RWPE2 (cell line): ENCODE measurements around the gene RPL38.

Source experiments
- ATAC-seq: fragments of 200-7000 bp; cut with Tn5 transposase; 3 replicates; pipeline ENCODE4 v1.9.1; 2021; ENCODE audit warnings: low read depth
- DNase-seq: peaks from one replicate; pipeline ENCODE4 v3.0.0-alpha.2; 2020; ENCODE audit warnings: low spot score
- H3K27ac ChIP-seq: fragments of 450-650 bp; 2 replicates; pipeline ENCODE4 v1.5.1; 2017; ENCODE audit warnings: mild to moderate bottlenecking; ENCODE audit not compliant: poor library complexity, severe bottlenecking
- H3K27me3 ChIP-seq: fragments of 250-450 bp; sonication (Bioruptor Pico); 2 replicates; pipeline ENCODE4 v1.5.1; 2021; ENCODE audit warnings: mild to moderate bottlenecking, moderate library complexity; ENCODE audit not compliant: insufficient read depth, poor library complexity, severe bottlenecking
- H3K36me3 ChIP-seq: fragments of 250-450 bp; sonication (Bioruptor Pico); 2 replicates; pipeline ENCODE4 v1.5.1; 2020; ENCODE audit warnings: low read depth, mild to moderate bottlenecking, moderate library complexity
- H3K4me1 ChIP-seq: fragments of 250-450 bp; sonication (Bioruptor Pico); 2 replicates; pipeline ENCODE4 v1.5.1; 2021; ENCODE audit warnings: mild to moderate bottlenecking, moderate library complexity; ENCODE audit not compliant: insufficient read depth, poor library complexity, severe bottlenecking
- H3K4me3 ChIP-seq: fragments of 250-450 bp; sonication (Bioruptor Pico); 2 replicates; pipeline ENCODE4 v1.5.1; 2021; ENCODE audit warnings: mild to moderate bottlenecking, moderate library complexity; ENCODE audit not compliant: severe bottlenecking
- H3K9me3 ChIP-seq: fragments of 250-450 bp; sonication (Bioruptor Pico); 2 replicates; pipeline ENCODE4 v1.5.1; 2021; ENCODE audit warnings: mild to moderate bottlenecking, moderate library complexity; ENCODE audit not compliant: severe bottlenecking
- CTCF ChIP-seq: fragments of 450-650 bp; IDR thresholded peaks from one replicate; pipeline ENCODE4 v1.5.1; 2017; ENCODE audit warnings: mild to moderate bottlenecking, moderate library complexity; ENCODE audit not compliant: poor library complexity, severe bottlenecking

Gene RPL38

GRCh38 chr17:74203439-74204240 lies at the start of gene RPL38:
Gene RPL38 (plus strand): TSS chr17:74203678. CDS start chr17:74203956, 278 bp downstream.
- peak; percentile 92 for TF ChIP-seq CTCF
- peak within 1 kb of the TSS; percentile 56 for H3K27ac ChIP-seq
- H3K4me1 ChIP-seq: peaks cover 16% of the 10 kb centered on the region
- peak; percentile 59 for ATAC-seq
- peak; percentile 93 for DNase-seq
- peaks cover 48% of the 10 kb centered on the region for H3K36me3 ChIP-seq
- H3K27me3 ChIP-seq: peaks cover 10% of the 10 kb centered on the region
- H3K4me3 ChIP-seq: peak within 1 kb of the TSS; percentile 88
- no peaks in the 10 kb centered on the region for H3K9me3 ChIP-seq

- H3K36me3 ChIP-seq: no peaks in the 10 kb centered on the region
- H3K4me1 ChIP-seq: no peaks in the 10 kb centered on the region
- no peak for TF ChIP-seq CTCF
- H3K27me3 ChIP-seq: peaks cover 3% of the 10 kb centered on the region
- ATAC-seq (no peak), DNase-seq (peak; percentile 49)
- H3K9me3 ChIP-seq: no peaks in the 10 kb centered on the region
- no peak overlapping the region for H3K4me3 ChIP-seq
- H3K27ac ChIP-seq: no peak overlapping the region
These were observed 49.6 kb upstream of the RPL38 start for GRCh38 chr17:74153821-74154430.

GRCh38 chr17:74156878-74157277 lies 46.6 kb upstream of the RPL38 start:
- Histone ChIP-seq H3K4me1 (no peaks in the 10 kb centered on the region), H3K4me3 (no peak overlapping the region), H3K9me3 (no peaks in the 10 kb centered on the region), H3K36me3 (no peaks in the 10 kb centered on the region), H3K27ac (no peak overlapping the region), H3K27me3 (peaks cover 20% of the 10 kb centered on the region)
- ATAC-seq (no peak), DNase-seq (peak; percentile 5)
- TF ChIP-seq CTCF: no peak

- H3K4me1 ChIP-seq: no peaks in the 10 kb centered on the region
- H3K27ac ChIP-seq: no peak overlapping the region
- no peaks in the 10 kb centered on the region for H3K36me3 ChIP-seq
- TF ChIP-seq CTCF: no peak
- peaks cover 25% of the 10 kb centered on the region for H3K27me3 ChIP-seq
- ATAC-seq (no peak), DNase-seq (peak; percentile 19)
- no peaks in the 10 kb centered on the region for H3K9me3 ChIP-seq
- no peak overlapping the region for H3K4me3 ChIP-seq
These were observed 46.1 kb upstream of the RPL38 start for GRCh38 chr17:74157366-74157765.

GRCh38 chr17:74158761-74159160 lies 44.7 kb upstream of the RPL38 start:
- H3K4me1 ChIP-seq: no peaks in the 10 kb centered on the region
- no peaks in the 10 kb centered on the region for H3K9me3 ChIP-seq
- H3K27me3 ChIP-seq: peaks cover 28% of the 10 kb centered on the region
- DNase-seq (no peak), ATAC-seq (no peak)
- no peaks in the 10 kb centered on the region for H3K36me3 ChIP-seq
- no peak for TF ChIP-seq CTCF
- H3K4me3 ChIP-seq: no peak overlapping the region
- H3K27ac ChIP-seq: no peak overlapping the region
